ENCODE results near the gene SYNJ2. TPM values are rescaled to one million over a fixed set of nuclear protein-coding genes. Genes with fewer than 3 reads are reported as not detected.

The SYNJ2 gene
- total RNA-seq, 4 donors from 2014 or later, result 2.6 to 7.5 (median 5.5) TPM

Other genes starting within 250 kb of the SYNJ2 start
- 10 to 100 TPM; 37.4 to 59.5 (median 46.7) TPM for gene SNX9, start 158.6 kb upstream of the SYNJ2 start, total RNA-seq
- gene SERAC1, start 186.4 kb downstream of the SYNJ2 start, total RNA-seq, result 10 to 100 TPM in 3 of 4 donors, 1 to 10 TPM in 1; 9.2 to 13.9 (median 11.0) TPM
- 1 to 10 TPM; 1.4 to 3.5 (median 2.4) TPM for gene GTF2H5, start 186.5 kb downstream of the SYNJ2 start, total RNA-seq